ENCODE data around the gene CCT6A.
"Not testable (repeated sequence)": the region's sequence is repeated elsewhere in the genome, so short reads cannot be mapped to it uniquely, and the experiment has no call there.

- not testable (repeated sequence) for TF ChIP-seq CTCF, POLR2A (IDR thresholded peaks at IDR 0.05)
Observed at GRCh38 chr7:56048763-56049162, 2.8 kb upstream of the CCT6A start.

Measured in breast epithelium (tissue), 3 donors.